Spinal cord (tissue), 10 donors: ENCODE results near the gene PRR7. TPM values are rescaled to one million over a fixed set of nuclear protein-coding genes. Genes with fewer than 3 reads are reported as not detected.
"Not testable (repeated sequence)": the region's sequence is repeated elsewhere in the genome, so short reads cannot be mapped to it uniquely, and the experiment has no call there.

Experiments
- DNase-seq, 6 donors: peaks; one replicate each; pipeline versions ENCODE4 v3.0.0 to v3.0.0-alpha.2; 2013 to 2015; ENCODE audit warnings: low spot score in 6 of 6, low read depth in 4 of 6
- H3K27ac ChIP-seq: one replicate; pipeline ENCODE4 v1.5.1; 2013; ENCODE audit warnings: low read depth, low read length, control low read depth
- H3K27me3 ChIP-seq: one replicate; pipeline ENCODE4 v1.6.1; 2013; ENCODE audit warnings: low read length; ENCODE audit not compliant: control insufficient read depth, insufficient read depth
- H3K36me3 ChIP-seq: one replicate; pipeline ENCODE4 v1.6.1; 2013; ENCODE audit warnings: low read length; ENCODE audit not compliant: control insufficient read depth, insufficient read depth
- H3K4me1 ChIP-seq: one replicate; pipeline ENCODE4 v1.6.1; 2013; ENCODE audit warnings: low read length; ENCODE audit not compliant: control insufficient read depth, insufficient read depth
- H3K4me3 ChIP-seq: one replicate; pipeline ENCODE4 v1.5.1; 2013; ENCODE audit warnings: low read depth, low read length, control low read depth
- H3K9me3 ChIP-seq: one replicate; pipeline ENCODE4 v1.6.1; 2013; ENCODE audit warnings: low read length; ENCODE audit not compliant: control insufficient read depth, insufficient read depth
- WGBS: methylation state at CpG from one replicate; pipeline ENCODE4 v1.1.5; 2013; ENCODE audit warnings: missing lambda C conversion rate; ENCODE audit not compliant: insufficient coverage; 5-methylcytosine and 5-hydroxymethylcytosine counted together
- polyA plus RNA-seq, 2 donors: library from polyadenylated mRNA; unstranded; fragments of 120-200 nt; gene quantifications; one replicate each; pipeline ENCODE4 v1.2.1, GENCODE V29; 2013; ENCODE audit not compliant: insufficient read length in 2 of 2
- total RNA-seq, 2 donors: library from RNA; depleted of rRNA in 1 of 2; stranded (reverse); fragments of 120-200 nt in 1 of 2; fragments of >200 nt in 1 of 2; gene quantifications; one replicate each; pipeline versions ENCODE4 v1.2.3 to v1.2.4, GENCODE V29; 2013 to 2014
- donor health status: healthy.

Gene PRR7
- total and polyA plus RNA-seq, 4 donors = 4.3 to 31.7 (median 18.5) TPM

DNA sequence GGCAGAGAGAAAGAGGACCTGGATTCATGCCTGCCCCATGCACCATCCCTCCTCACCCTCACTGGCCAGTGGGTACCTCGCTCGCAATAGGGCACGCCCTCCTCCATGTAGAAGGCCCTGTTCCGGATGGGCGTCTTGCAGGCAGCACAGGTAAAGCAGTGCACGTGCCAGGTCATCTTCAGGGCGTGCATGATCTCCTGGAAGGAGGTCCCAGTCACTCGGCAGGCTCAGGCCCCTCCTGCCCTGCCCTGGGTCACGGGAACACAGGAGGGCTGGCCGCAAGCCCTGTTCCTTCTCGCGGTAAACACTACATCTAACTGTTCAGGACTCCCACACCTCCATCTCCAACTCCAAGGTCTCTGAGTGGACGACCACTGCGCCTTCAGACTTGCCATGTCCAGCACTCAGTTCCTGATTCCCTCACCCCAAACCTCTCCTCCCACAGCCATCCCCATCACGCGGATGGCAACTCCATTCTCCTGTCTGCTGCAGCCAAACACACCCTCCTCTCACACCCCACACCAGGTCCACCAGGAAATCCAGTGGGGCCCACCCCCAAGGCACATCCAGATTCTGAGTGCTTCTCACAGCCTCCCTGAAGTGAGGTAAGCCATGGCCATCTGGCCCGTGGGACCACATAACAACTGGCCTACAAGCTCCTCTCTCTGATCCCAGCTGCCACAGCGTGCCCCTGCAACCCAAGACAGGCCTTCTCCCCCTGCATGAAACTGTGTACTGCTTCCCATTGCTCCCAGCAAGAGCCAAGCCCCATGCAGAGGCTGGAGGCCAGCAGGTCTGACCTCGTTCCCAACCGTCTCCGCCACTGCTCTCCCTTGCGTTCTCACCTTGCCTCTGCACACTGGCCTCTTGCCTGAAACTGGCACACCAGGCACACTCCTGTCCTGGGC lies 37.6 kb downstream of the PRR7 start:
- no peak overlapping the region for H3K27ac ChIP-seq
- no peak overlapping the region for H3K4me3 ChIP-seq
- DNase-seq = no peak
- H3K27me3 ChIP-seq = no peaks in the 10 kb centered on the region
- peaks cover 16% of the 10 kb centered on the region for H3K4me1 ChIP-seq
- H3K9me3 ChIP-seq = no peaks in the 10 kb centered on the region
- peaks cover 60% of the 10 kb centered on the region for H3K36me3 ChIP-seq
- 84% methylated on average over 22 of the region's 22 CpGs for WGBS

DNA sequence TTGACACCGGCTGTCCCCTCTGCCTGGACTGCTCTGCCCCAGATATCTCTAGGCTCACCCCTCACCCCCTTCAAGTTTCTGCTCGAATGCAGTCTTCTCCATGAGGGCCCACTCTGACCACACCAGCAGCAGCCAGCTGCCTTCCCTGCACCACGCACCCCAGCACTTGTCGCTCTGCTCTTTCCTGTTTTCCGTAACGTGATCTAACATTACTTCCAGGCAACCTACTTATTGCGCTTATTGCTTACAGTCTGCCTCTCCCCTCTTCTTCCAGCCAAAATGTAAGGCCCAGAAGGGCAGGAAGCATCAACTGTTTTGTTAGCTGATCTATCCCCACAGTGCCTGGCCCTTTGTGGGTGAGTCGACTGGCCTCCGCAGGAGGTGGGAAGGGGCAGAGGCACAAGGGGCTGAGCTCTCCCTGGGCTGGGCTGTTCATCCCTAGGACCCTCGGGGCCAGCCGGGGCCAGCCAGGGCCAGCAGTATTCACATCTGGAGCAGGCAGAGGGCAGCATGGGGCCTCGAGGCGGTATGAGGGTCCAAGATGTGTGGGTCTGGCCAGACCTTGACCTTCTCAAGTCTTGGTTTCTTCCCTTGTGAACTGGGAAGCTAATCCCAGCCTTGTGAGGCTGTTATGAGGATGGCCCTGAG lies 38.4 kb downstream of the PRR7 start:
- no peak for DNase-seq
- peaks cover 67% of the 10 kb centered on the region for H3K36me3 ChIP-seq
- H3K27me3 ChIP-seq = no peaks in the 10 kb centered on the region
- peak overlapping the region; percentile 15 for H3K27ac ChIP-seq
- no peak overlapping the region for H3K4me3 ChIP-seq
- H3K4me1 ChIP-seq = peaks cover 14% of the 10 kb centered on the region
- no peaks in the 10 kb centered on the region for H3K9me3 ChIP-seq
- 73% methylated on average over 13 of the region's 13 CpGs for WGBS

DNA sequence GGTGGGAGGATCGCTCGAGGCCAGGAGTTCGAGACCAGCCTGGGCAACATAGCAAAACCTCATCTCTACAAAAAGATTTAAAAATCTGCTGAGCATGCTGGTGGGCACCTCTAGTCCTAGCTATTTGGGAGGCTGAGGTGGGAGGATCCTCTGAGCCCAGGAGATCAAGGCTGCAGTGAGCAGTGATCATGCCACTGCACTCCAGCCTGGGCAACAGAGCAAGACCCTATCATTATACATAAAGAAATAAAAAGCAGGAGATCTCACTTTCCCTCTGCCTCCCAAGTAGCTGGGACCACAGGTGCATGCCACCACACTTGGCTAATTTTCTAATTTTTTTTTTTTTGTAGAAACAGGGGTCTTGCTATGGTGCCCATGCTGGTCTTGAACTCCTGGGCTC lies 39.1 kb downstream of the PRR7 start:
- H3K9me3 ChIP-seq, H3K4me3 ChIP-seq, H3K27me3 ChIP-seq, H3K27ac ChIP-seq, DNase-seq: not testable (repeated sequence)
- WGBS = no CpG with 5 or more reads among the region's 3 CpGs
- peaks cover 74% of the 10 kb centered on the region for H3K36me3 ChIP-seq
- peaks cover 10% of the 10 kb centered on the region for H3K4me1 ChIP-seq

DNA sequence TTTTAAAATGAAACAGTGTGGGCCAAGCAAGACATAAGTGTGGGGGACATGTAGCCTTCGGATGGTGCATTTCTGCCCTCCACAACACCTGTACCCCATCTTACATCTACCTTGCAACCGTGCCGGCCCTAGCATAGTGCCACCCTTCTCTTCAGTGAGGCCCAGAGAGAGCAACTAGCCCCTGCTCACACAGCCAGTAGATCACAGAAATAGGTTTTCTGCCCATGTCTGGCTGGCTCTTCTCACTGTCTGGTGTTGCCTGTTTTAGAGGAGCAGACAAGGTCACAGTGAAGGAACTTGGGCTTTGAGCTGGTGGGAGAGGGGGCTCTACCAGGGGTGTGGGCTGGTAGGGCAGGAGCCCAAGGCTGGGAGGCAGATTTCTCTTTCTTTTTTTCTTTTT lies 39.6 kb downstream of the PRR7 start:
- H3K27me3 ChIP-seq = no peaks in the 10 kb centered on the region
- H3K9me3 ChIP-seq = no peaks in the 10 kb centered on the region
- WGBS = 92% methylated on average over 3 of the region's 3 CpGs
- no peak overlapping the region for H3K4me3 ChIP-seq
- DNase-seq = no peak
- no peak overlapping the region for H3K27ac ChIP-seq
- H3K4me1 ChIP-seq = peaks cover 15% of the 10 kb centered on the region
- peaks cover 79% of the 10 kb centered on the region for H3K36me3 ChIP-seq

DNA sequence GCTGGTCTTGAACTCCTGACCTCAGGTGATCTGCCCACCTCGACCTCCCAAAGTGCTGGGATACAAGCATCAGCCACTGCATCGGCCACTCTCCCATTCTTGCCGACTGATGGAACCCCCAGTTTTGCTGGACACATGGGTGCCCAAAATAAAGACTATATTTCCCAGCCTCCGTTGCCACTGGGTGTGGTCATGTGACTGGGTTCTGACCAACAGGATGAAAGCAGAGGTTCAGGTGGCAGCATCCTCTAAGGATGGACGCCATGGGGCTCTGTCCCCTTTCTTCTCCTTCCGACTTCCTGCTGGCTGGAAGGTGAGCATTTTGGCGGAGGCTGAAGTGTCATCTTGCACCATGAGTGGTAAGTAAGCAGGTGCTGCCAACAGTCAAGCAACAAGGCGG lies 40.5 kb downstream of the PRR7 start:
- Histone ChIP-seq H3K36me3 (peaks cover 82% of the 10 kb centered on the region), H3K27ac (no peak overlapping the region), H3K27me3 (no peaks in the 10 kb centered on the region), H3K9me3 (no peaks in the 10 kb centered on the region), H3K4me1 (peaks cover 17% of the 10 kb centered on the region), H3K4me3 (no peak overlapping the region)
- DNase-seq = no peak
- WGBS = 97% methylated on average over 6 of the region's 8 CpGs

DNA sequence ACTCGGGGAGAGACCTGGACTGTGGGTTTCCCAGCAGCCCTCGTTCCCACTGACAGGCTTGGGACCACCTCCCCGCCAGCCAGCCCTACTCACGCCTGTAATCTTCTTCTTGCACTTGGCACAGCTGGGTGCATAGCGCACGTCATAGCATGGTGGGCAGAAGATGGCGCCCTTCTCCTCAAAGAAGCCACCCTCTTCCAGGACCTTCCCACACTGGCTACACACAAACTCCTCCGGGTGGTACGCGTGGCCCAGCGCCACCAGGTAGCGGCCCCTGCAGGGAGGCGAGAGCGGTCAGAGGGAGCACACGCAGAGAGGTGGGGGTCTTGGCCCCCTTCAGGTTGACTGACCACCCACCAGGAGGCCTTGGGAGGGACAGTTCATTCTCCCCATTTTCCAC lies 41.4 kb downstream of the PRR7 start:
- H3K27ac ChIP-seq = no peak overlapping the region

DNA sequence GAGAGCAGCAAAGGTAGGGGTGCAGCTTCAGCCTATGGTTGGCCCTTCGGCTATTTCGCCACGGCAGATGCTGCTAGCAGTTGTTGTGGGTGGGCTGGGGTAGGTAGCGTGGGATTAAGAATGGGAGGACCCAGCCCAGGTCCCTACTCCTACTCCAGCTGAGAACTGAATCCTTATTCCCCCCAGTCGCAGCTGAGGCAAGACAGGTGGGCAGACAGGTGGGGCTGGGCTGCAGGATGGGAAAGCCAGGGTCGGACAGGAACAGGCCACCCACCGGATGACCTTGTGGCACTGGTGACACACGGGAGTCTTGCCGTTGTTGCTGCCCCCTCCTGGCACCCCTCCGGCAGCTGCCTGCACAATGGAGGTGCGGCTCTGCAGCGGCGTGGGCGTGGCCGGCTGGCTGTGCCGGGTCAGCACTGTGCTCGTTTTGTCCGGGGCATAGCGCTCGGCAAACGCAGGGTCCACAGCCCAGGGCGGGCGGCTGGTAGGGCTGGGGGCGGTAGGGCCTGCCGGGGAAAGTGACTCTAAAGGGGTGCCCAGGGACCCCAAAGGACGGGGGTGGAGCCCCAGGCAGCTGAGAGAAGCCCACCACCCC lies 42.6 kb downstream of the PRR7 start:
- H3K9me3 ChIP-seq = no peaks in the 10 kb centered on the region
- no peak for DNase-seq
- H3K27me3 ChIP-seq = no peaks in the 10 kb centered on the region
- 61% methylated on average over 21 of the region's 26 CpGs for WGBS
- no peak overlapping the region for H3K27ac ChIP-seq
- peaks cover 28% of the 10 kb centered on the region for H3K4me1 ChIP-seq
- no peak overlapping the region for H3K4me3 ChIP-seq
- H3K36me3 ChIP-seq = peaks cover 76% of the 10 kb centered on the region

More for the DNA sequence above, 41.4 kb downstream of the PRR7 start:
- H3K36me3 ChIP-seq = peaks cover 82% of the 10 kb centered on the region
- no peak for DNase-seq
- H3K9me3 ChIP-seq = no peaks in the 10 kb centered on the region
- WGBS = 77% methylated on average over 10 of the region's 15 CpGs
- no peak overlapping the region for H3K4me3 ChIP-seq
- no peaks in the 10 kb centered on the region for H3K27me3 ChIP-seq
- peaks cover 17% of the 10 kb centered on the region for H3K4me1 ChIP-seq

DNA sequence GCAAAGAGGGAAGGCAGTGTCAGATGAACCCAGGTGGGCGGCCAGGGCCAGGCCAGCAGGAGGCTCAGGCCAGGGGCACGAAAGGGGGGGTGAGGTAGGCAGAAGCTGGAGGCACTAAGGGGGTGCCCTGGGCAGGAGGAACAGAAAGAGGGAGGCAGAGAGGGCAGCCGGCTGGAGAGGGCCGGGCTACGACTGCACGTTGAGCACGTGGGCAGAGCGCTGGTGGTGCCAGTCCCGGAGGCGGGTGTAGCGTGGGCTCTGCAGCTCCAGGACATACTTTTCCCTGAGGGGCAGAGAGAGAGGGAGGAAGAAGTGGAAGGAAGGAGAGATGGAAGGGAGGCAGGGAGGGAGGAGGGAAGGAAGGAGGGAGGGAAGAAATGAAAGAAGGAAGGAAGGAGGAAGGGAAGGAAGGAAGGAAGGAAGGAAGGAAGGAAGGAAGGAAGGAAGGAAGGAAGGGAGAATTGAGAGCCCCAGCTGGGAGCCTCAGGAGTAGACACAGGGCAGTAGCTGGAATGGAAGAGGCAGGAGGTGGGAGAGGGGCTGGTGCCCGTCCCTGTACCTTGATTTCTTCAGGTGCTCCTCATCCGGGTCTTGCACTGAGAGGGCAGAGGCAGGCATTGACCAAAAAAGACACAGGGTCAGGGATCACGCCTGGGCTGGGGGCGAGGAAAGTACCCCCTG lies 43.8 kb downstream of the PRR7 start:
- Histone ChIP-seq H3K27ac (no peak overlapping the region), H3K36me3 (peaks cover 76% of the 10 kb centered on the region), H3K27me3 (no peaks in the 10 kb centered on the region), H3K4me3 (no peak overlapping the region), H3K4me1 (peaks cover 40% of the 10 kb centered on the region), H3K9me3 (no peaks in the 10 kb centered on the region)
- no peak for DNase-seq
- WGBS = 93% methylated on average over 15 of the region's 15 CpGs

DNA sequence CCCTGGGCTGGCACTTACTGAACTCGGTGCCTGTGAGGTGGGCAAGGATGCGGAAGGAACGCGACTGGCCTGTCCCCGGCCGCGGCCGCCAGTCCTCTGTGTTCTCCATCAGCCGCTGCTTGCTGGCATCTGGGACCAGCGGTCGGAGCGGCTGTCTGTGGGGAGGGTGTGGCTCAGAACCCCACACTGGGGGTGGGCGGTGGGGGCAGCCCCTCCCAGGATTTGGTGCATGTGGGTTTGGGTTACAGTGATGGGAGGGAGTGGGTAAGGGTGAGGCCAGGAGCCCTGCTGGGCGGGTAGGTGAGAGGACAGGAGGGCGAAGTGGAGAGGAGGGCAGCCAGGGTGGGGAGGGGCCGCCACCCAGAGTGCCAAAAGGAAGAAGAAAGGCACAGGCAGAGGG lies 44.4 kb downstream of the PRR7 start:
- WGBS = 85% methylated on average over 15 of the region's 16 CpGs
- H3K27me3 ChIP-seq = no peaks in the 10 kb centered on the region
- DNase-seq = no peak
- peaks cover 46% of the 10 kb centered on the region for H3K4me1 ChIP-seq
- no peak overlapping the region for H3K27ac ChIP-seq
- peaks cover 75% of the 10 kb centered on the region for H3K36me3 ChIP-seq
- H3K9me3 ChIP-seq = no peaks in the 10 kb centered on the region
- no peak overlapping the region for H3K4me3 ChIP-seq
